Natural killer cell (primary cell): ENCODE results near the gene DPEP2. TPM values are rescaled to one million over a fixed set of nuclear protein-coding genes. Genes with fewer than 3 reads are reported as not detected.

ENCODE experiments used
- ATAC-seq, 3 donors: fragments of 150-1000 bp in 2 of 3; fragments of 200-7000 bp in 1 of 3; cut with Tn5 transposase; 1 replicate in 1 of 3; 2 replicates in 2 of 3; pipeline ENCODE4 v1.10.0; 2021; ENCODE audit warnings: mild to moderate bottlenecking in 2 of 3, moderate library complexity in 2 of 3
- DNase-seq, 2 donors: peaks; one replicate each; pipeline versions ENCODE4 v3.0.0 to v3.0.0-alpha.2; 2013 to 2021; ENCODE audit warnings: mixed read lengths in 1 of 2
- H3K27ac ChIP-seq: one replicate; pipeline ENCODE4 v1.5.1; 2013; ENCODE audit warnings: mild to moderate bottlenecking, low read length
- H3K27me3 ChIP-seq: one replicate; pipeline ENCODE4 v1.6.1; 2013; ENCODE audit warnings: low read length; ENCODE audit not compliant: control insufficient read depth, insufficient read depth
- H3K36me3 ChIP-seq: one replicate; pipeline ENCODE4 v1.6.1; 2013; ENCODE audit warnings: low read length; ENCODE audit not compliant: control insufficient read depth, insufficient read depth
- H3K4me1 ChIP-seq: one replicate; pipeline ENCODE4 v1.6.1; 2013; ENCODE audit warnings: low read length; ENCODE audit not compliant: control insufficient read depth, insufficient read depth
- H3K4me3 ChIP-seq: one replicate; pipeline ENCODE4 v1.5.1; 2013; ENCODE audit warnings: low read length
- H3K9me3 ChIP-seq: one replicate; pipeline ENCODE4 v1.6.1; 2013; ENCODE audit warnings: low read length; ENCODE audit not compliant: control insufficient read depth, insufficient read depth
- H3K27ac Mint-ChIP-seq, 2 donors: one replicate each; pipeline ENCODE4 v1.8.0; 2022; ENCODE audit warnings: mild to moderate bottlenecking in 2 of 2, mixed read lengths in 2 of 2, moderate library complexity in 1 of 2
- H3K27me3 Mint-ChIP-seq, 2 donors: one replicate each; pipeline ENCODE4 v1.8.0; 2022; ENCODE audit warnings: low read depth in 2 of 2, mixed read lengths in 2 of 2
- H3K36me3 Mint-ChIP-seq: one replicate; pipeline ENCODE4 v1.8.0; 2022; ENCODE audit warnings: mixed read lengths
- H3K4me1 Mint-ChIP-seq, 2 donors: one replicate each; pipeline ENCODE4 v1.8.0; 2022; ENCODE audit warnings: mixed read lengths in 2 of 2
- H3K4me3 Mint-ChIP-seq: one replicate; pipeline ENCODE4 v1.8.0; 2022; ENCODE audit warnings: mild to moderate bottlenecking, moderate library complexity, mixed read lengths
- H3K9me3 Mint-ChIP-seq, 2 donors: one replicate each; pipeline ENCODE4 v1.8.0; 2022; ENCODE audit warnings: mixed read lengths in 2 of 2
- CTCF ChIP-seq: fragments of 200-600 bp; IDR thresholded peaks from one replicate; pipeline ENCODE4 v1.8.0; 2022; ENCODE audit warnings: antibody characterized with exemption
- WGBS: methylation state at CpG from one replicate; pipeline ENCODE4 v1.1.7; 2013; ENCODE audit warnings: missing lambda C conversion rate; ENCODE audit not compliant: insufficient coverage; 5-methylcytosine and 5-hydroxymethylcytosine counted together
- intact Hi-C: fragments of 100-400 bp; cut with micrococcal nuclease; formaldehyde crosslinking; loops from one replicate; pipeline ENCODE4 v1.14.2; 2022
- total RNA-seq, 4 donors: library from RNA; stranded (reverse); fragments of 120-200 nt in 1 of 4; gene quantifications; one replicate each; pipeline versions ENCODE4 v1.2.3 to v1.2.4, GENCODE V29; 2013 to 2022

DPEP2 gene
- total RNA-seq, 3 donors from 2014 or later (not counting 1 experiment from before 2014, with no cell fraction given): 47.2 to 64.1 (median 61.8) TPM

GRCh38 chr16:67990018-67990386, 9.3 kb downstream of the DPEP2 start:
- Histone ChIP-seq H3K36me3 (peaks cover 9% of the 10 kb centered on the region), H3K9me3 (no peaks in the 10 kb centered on the region), H3K4me1 (peaks cover 60% of the 10 kb centered on the region), H3K27me3 (no peaks in the 10 kb centered on the region), H3K27ac (no peak overlapping the region), H3K4me3 (no peak overlapping the region)
- Mint-ChIP-seq H3K27me3 (no peaks in the 10 kb centered on the region), H3K4me1 (peaks cover 23 to 44% of the 10 kb centered on the region in 2 donors), H3K27ac (peak overlapping the region in 1 of 2 donors; percentile 37), H3K9me3 (no peaks in the 10 kb centered on the region), H3K4me3 (no peak overlapping the region), H3K36me3 (no peaks in the 10 kb centered on the region)
- 88% methylated on average over 5 of the region's 6 CpGs for WGBS
- TF ChIP-seq CTCF: no peak
- ATAC-seq (no peak), DNase-seq (no peak)
- intact Hi-C loops: no loop called here

GRCh38 chr16:67989322-67990017, 9.8 kb downstream of the DPEP2 start:
- H3K9me3 ChIP-seq: no peaks in the 10 kb centered on the region
- ATAC-seq: peak in 1 of 3 donors; percentile 20
- H3K9me3 Mint-ChIP-seq: no peaks in the 10 kb centered on the region
- H3K36me3 ChIP-seq: peaks cover 9% of the 10 kb centered on the region
- no peak overlapping the region for H3K4me3 Mint-ChIP-seq
- DNase-seq: no peak
- 72% methylated on average over 8 of the region's 8 CpGs for WGBS
- no peaks in the 10 kb centered on the region for H3K27me3 ChIP-seq
- peaks cover 60% of the 10 kb centered on the region for H3K4me1 ChIP-seq
- no peak for TF ChIP-seq CTCF
- H3K27ac ChIP-seq: peak overlapping the region; percentile 66
- intact Hi-C loops: no loop called here
- H3K4me3 ChIP-seq: no peak overlapping the region
- H3K27me3 Mint-ChIP-seq: no peaks in the 10 kb centered on the region
- H3K36me3 Mint-ChIP-seq: no peaks in the 10 kb centered on the region
- H3K4me1 Mint-ChIP-seq: peaks cover 23 to 44% of the 10 kb centered on the region in 2 donors
- peak overlapping the region; percentile 1 to 37 for H3K27ac Mint-ChIP-seq

- Mint-ChIP-seq H3K9me3 (no peaks in the 10 kb centered on the region), H3K36me3 (no peaks in the 10 kb centered on the region), H3K27ac (peak overlapping the region; percentile 1 to 37), H3K27me3 (no peaks in the 10 kb centered on the region), H3K4me1 (peaks cover 21 to 42% of the 10 kb centered on the region in 2 donors), H3K4me3 (no peak overlapping the region)
- DNase-seq (no peak), ATAC-seq (no peak)
- no peak overlapping the region for H3K4me3 ChIP-seq
- H3K36me3 ChIP-seq: peaks cover 9% of the 10 kb centered on the region
- intact Hi-C loops: no loop called here
- no peaks in the 10 kb centered on the region for H3K27me3 ChIP-seq
- H3K4me1 ChIP-seq: peaks cover 60% of the 10 kb centered on the region
- H3K9me3 ChIP-seq: no peaks in the 10 kb centered on the region
- no peak for TF ChIP-seq CTCF
- 85% methylated on average over 3 of the region's 3 CpGs for WGBS
- H3K27ac ChIP-seq: no peak overlapping the region
These were observed 10.6 kb downstream of the DPEP2 start for GRCh38 chr16:67988675-67989074.
